GM19455 (cell line): ENCODE measurements around the gene SLC26A5.
"Not testable (repeated sequence)": the region's sequence is repeated elsewhere in the genome, so short reads cannot be mapped to it uniquely, and the experiment has no call there.

Source experiments
- ATAC-seq: cut with Tn5 transposase; IDR thresholded peaks from one replicate; pipeline ENCODE4 v1.9.1; 2021; ENCODE audit not compliant: unreplicated experiment

The SLC26A5 gene

DNA sequence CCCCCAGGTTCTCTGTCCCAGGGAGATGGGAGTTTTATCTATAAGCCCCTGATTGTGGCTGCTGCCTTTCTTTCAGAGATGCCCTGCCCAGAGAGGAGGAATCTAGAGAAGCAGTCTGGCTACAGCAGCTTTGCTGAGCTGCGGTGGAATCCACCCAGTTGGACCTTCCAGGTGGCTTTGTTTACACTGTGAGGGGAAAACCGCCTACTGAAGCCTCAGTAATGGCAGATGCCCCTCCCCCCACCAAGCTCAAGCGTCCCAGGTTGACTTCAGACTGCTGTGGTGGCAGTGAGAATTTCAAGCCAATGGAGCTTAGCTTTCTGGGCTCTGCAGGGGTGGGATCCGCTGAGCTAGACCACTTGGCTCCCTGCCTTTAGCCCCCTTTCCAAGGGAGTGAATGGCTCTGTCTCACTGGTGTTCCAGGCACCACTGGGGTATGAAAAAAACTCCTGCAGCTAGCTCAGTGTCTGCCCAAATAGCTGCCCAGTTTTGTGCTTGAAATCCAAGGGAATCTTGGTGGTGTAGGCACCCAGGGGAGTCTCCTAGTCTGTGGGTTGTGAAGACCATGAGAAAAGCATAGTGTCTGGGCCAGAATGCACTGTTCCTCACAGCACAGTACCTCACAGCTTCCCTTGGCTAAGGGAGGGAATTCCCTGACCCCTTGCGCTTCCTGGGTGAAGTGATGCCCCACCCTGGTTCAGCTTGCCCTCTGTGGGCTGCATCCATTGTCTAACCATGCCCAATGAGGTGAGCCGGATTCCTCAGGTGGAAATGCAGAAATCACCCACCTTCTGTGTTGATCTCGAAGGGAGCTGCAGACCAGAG lies 40.0 kb downstream of the SLC26A5 start:
- not testable (repeated sequence) for ATAC-seq

GRCh38 chr7:103399687-103400086 lies 46.3 kb downstream of the SLC26A5 start:
- not testable (repeated sequence) for ATAC-seq

- ATAC-seq = no peak
Observed at GRCh38 chr7:103398483-103399127, 47.4 kb downstream of the SLC26A5 start.

DNA sequence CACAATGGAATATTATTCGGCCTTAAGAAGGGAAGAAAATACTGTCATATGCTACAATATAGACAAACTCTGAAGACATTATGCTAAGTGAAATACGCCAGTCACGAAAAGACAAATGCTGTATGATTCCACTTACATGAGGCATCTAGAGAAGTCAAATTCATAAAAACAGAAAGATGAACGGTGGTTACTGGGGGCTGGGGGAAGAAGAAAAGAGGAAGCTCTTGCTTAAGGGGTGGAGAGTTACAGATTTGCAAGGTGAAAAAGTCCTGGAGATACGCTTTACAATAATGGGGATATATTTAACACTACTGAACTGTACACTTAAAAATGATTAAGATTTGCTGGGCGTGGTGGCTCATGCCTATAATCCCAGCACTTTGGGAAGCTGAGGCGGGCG lies 49.5 kb downstream of the SLC26A5 start:
- no peak for ATAC-seq

DNA sequence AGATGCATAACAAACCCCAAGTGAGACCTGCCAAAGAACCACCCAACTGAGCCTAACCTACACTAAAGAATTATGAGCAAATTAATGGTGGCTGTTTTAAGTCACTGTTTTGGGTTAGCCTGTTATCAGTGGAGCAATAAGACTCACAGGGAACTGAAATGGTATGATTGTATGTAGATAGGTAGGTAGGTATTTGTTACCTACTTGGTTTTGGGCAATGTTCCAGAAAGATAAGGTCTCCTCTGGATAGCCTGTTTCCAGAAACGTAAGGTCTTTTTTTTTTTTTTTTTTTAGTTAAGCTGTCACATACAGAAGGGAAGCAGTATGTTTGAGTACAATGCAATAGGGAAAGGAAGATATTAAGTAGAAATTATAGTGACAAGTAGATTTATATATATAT lies 50.9 kb downstream of the SLC26A5 start:
- ATAC-seq = no peak

- ATAC-seq = no peak
Observed at GRCh38 chr7:103394566-103394965, 51.4 kb downstream of the SLC26A5 start.

DNA sequence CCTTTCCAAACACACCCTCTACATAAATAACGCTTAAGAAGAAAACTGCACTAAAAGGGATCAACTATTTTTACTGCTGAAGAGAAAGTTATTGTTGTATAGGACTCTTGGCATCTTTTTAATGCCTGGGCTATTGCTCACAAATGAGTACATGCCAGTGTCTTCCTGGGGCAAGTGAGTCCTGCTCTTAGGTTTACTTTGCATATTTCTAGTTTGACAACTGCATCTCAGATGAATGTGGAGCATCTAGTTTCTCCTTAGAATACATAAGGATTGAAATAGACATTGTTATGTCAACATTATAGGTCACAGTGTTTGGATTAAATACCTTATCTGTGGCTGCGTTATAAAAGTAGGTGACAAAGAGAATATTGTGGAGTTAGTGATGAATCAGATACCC lies 54.0 kb downstream of the SLC26A5 start:
- no peak for ATAC-seq

DNA sequence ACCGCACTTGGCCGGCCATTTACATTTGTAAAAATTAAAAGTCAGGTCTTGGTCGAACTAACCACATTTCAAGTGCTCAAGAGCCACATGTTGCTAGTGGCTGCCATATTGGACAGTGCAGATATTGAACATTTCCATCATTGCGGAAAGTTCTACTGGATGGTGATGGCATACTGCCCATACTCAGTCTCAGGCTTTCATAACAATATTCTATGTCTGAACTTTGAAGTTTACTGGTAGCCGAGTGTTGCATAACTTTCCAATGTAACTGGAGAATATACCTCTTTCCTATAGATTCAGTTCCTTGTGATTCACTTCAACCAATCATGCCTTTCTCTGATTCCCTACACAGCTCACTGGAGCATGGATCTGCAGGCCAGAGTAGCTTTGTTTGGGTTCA lies 54.9 kb downstream of the SLC26A5 start:
- ATAC-seq = no peak

DNA sequence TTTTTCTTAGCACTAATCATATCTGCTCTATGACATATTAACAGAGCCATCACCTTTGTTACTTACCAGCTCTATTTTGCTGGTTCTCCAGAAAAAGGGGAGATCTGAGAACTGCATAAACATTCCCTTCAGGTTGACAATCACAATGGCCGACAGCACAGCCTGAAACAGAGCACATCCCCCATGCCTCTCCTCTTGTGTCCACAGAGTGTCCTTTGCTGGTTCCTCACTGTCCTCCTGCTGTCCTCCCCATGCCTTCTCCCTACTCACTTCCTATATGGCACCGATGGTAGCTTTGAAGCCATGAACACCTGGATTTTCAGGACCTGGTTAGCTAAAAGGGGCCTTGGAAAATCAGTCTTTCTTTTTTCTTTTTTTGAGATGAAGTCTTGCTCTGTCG lies 56.7 kb downstream of the SLC26A5 start:
- ATAC-seq = no peak

- ATAC-seq = no peak
Observed at GRCh38 chr7:103388469-103389140, 57.4 kb downstream of the SLC26A5 start.

DNA sequence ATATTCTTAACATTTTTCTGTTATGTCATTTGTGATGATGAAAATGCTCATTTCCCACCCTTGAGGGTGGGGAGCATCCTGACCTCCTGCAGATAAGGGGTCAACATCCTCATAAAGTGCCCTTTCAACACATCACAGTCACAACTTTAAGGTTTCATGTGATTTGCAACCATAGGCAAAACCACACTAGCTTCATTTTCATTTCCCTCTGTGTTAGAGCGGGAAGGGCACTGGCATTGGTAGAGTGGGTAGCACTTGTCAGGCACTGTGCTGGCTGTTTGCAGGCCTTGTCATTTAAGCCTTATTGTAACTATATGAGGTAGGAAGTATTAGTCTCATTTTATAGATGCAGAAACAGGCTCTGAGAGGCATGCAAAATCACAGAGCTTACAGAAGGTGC lies 58.8 kb downstream of the SLC26A5 start:
- ATAC-seq = no peak

GRCh38 chr7:103382032-103382402 lies 64.0 kb downstream of the SLC26A5 start:
- no peak for ATAC-seq

GRCh38 chr7:103381280-103382031 lies 64.6 kb downstream of the SLC26A5 start:
- ATAC-seq = no peak

- no peak for ATAC-seq
Observed at GRCh38 chr7:103380395-103381191, 65.4 kb downstream of the SLC26A5 start.

DNA sequence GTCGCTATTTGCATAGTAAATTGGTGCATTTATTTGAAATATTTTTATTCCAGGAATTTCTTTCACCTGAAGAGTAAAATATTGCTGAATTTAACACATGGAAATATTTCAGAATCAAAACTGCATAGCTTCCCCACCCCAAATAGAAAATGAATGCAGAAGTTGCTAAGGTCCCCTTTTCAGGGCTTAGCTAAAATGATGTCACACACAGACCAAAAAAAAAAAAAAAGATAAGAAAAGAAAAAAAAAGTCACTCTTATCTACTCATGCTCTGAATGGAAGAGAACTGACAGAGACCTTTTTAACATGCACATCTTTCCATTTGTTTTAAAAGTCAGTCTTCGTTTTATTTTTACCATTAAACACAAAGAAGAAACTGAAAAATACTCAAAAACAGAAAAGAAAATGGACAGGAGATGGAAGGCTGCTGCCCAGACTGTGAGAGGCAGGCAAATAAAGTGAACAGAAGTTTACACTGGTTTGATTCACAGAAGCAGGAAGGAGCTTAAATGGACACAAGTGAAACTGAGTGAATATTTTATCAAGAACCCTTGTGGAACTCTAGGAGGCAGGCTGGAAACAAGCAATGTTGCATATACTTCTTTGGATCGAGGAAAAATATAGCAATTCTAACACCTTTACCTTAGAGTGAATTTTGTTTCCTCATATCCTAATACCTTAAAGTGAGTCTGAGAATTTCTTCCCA lies 66.6 kb downstream of the SLC26A5 start:
- ATAC-seq = no peak

GRCh38 chr7:103373866-103374643 lies 72.0 kb downstream of the SLC26A5 start:
- ATAC-seq = no peak

DNA sequence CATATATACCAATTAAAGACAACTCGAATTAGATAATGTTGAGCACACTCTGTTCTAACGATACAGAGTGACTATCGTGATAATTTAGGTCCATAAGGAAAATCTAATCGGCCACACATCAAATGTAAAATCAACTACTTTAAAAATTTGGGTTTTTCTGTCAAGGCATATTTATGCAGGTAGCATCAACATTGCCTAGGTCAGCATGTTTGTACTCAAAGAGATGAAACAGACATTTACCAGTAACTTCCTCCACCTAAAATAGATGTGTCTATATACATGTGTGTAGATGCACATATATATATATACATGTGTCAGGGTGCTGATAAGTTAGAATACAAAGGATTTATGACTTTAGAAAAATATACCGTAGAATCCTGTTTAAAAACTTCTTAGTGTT lies 76.6 kb downstream of the SLC26A5 start:
- no peak for ATAC-seq

DNA sequence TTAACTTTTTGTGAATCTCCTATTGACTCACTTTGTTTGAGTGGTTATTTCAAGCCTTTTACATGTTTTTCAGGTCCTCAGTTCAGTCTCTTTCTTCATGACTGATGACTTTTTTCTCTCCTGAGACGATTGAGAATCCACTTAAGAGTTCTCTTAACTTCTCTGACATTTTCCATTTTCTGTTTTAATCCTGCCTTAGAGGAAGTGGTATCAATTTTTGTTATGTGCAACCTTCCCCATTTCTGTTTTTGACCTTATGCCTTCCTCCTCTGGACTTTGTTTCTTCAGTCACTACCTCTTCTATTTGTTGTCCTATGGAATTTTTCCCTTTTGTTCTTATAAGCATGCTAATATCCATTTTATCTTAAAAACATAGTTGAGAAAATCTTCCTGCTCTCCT lies 96.2 kb downstream of the SLC26A5 start:
- no peak for ATAC-seq

DNA sequence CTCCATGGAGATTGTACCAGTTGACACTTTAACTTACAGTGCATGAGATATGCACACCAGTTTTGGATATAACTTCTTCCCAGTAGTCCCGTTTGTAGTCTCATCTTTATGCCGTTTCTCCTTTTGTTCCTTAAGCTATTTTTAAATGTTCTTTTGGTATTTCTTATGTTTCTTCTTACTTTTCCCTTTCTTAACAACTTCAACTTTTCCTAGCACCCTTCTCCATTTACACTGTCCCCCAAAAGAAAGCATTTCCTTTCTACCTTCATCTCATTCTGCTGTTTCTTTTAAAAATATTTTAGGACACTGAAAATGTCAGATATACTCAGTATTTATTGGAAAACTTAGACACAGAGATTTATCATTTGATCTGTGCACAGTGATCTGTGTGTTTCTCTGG lies 97.0 kb downstream of the SLC26A5 start:
- no peak for ATAC-seq
